CD4-positive, alpha-beta T cell treated with Interleukin-15 for 4 hours (primary cell): ENCODE data around the gene ISL1.

Experiments used
- DNase-seq: peaks from one replicate; pipeline ENCODE4 v3.0.0-alpha.2; 2020; ENCODE audit warnings: low spot score

Gene ISL1

DNA sequence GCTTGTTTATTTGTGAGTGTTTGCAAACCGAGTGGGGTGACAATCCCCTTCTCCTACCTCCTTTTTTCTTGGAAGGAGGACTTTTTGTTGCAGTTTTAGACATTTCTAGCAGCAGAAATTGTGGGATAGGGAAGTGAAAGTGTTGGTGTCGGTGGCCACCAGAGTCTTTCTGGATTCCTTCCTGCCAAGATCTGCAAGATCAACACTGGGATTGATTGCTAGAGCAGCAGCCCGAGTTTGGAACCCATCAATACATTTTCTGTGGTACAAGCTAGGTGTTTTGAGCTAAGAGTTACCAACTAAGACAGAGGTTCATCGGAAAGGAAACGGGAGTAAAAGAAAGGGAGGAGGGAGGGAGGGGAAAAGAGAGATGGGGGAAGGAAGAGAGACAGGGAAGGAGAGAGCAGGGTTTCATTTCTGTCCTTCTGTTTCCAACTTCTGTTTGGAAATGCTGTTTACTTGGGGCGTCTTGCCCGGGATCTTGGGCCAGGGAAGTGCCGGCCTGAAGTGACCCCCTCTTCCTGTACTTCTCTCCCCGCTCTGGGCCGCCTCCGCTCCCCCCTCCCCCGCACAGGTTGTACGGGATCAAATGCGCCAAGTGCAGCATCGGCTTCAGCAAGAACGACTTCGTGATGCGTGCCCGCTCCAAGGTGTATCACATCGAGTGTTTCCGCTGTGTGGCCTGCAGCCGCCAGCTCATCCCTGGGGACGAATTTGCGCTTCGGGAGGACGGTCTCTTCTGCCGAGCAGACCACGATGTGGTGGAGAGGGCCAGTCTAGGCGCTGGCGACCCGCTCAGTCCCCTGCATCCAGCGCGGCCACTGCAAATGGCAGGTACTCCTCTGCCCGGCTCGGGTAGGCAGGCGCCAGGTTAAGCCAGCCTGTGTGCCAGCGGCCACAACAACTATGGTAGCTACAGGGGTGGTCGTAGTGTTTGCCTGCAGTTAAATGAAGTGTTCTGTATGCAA is 4.0 kb downstream of the ISL1 start:
- no peak for DNase-seq

DNA sequence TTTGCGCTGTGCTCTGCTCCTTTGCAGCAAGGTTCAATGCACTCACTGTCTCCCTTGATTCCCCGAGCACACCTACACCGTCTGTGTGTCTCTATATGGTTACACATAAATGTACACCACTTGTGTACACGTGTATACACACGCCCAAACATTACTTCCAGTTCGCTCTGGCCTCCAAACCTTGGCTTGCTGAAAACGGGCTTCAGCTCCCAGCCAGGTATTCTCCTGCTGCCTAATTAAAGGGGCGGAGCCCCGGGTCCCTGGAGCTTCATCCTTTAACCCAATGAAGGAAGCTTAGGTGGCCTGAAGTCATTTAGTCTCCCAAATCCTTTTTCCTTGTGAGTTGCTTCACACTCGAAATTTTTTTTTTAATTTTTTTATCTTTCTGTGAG is 4.6 kb downstream of the ISL1 start:
- DNase-seq: no peak

DNA sequence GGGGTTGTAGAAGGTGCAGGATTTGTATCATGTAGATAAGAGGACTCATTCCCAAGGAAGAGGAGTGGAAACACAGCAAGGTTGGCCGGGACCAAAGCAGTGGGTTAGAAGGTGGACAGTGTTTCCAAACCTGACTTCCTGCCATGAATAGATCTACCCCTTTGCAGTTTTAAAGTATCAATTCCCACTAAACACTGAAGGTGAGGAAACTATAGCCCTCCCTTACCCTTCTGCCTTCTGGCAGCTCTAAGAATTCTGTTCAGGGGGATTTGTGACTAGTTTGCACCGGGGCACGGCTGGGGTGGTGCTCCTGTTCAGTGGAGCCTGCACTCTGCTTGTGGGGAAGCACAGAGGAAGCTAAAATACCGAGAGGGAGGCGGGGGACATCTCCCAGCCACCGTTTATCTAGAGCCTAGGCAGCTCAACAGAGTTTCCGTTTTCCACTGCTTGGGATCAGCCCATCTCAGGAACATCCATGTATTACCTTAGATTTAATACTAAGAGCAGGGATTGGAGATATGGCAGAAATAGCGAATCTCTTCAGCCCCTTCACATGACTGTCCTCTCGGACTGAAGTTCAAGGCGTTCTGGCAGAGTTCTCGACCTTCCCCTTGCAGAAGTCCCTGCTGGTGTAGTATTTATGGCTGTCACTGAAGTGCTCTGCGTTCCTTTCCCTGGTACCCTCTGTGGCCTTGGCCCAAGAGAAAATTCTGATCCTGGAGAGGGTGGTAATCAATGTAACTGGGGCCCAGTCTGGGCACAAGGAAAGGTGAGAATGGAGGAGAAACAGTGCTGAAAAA is 5.4 kb downstream of the ISL1 start:
- no peak for DNase-seq

DNA sequence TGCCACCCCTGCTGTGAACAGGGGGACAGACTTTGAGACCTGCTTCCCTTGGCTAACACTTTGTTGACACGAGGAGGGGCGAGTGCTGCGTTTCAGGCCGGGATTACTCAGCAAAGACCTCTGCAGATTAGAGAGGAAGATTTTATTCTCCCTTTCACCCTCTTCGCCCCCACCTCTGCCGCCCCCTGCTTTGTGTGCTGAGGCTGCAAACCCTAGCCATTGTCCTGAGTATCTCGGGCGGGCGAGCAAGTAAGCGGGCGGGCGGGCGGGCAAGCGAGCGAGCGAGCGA is 6.0 kb downstream of the ISL1 start:
- no peak for DNase-seq

DNA sequence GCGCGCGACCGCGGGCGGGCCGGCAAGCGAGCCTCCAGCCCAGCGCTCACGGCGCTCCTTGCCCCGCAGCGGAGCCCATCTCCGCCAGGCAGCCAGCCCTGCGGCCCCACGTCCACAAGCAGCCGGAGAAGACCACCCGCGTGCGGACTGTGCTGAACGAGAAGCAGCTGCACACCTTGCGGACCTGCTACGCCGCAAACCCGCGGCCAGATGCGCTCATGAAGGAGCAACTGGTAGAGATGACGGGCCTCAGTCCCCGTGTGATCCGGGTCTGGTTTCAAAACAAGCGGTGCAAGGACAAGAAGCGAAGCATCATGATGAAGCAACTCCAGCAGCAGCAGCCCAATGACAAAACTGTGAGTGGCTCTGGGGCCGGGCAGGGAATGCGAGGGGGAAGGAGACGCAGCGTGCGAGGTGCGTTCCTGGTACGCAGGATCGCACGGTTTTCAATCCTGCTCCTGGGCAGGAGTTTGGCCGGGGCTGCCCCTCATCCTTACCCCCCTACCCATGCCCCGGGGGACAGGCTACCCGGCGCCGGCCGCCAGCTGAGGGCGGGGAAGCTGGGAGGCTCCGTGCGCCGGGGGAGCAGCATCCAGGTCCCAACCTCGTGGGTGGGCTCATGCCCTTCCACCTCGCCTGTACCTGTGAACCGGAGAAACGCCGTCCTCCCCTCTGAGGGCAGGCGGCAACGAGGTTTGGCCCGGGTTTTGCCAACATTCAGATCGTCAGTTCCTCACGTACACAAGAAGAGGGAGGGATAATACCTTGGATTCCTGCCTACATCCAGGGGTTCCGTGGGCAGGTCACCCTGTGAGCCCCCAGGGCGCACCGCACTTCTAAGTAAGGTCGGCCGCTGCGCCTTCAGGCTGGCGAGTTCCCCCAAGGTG is 6.6 kb downstream of the ISL1 start:
- no peak for DNase-seq

DNA sequence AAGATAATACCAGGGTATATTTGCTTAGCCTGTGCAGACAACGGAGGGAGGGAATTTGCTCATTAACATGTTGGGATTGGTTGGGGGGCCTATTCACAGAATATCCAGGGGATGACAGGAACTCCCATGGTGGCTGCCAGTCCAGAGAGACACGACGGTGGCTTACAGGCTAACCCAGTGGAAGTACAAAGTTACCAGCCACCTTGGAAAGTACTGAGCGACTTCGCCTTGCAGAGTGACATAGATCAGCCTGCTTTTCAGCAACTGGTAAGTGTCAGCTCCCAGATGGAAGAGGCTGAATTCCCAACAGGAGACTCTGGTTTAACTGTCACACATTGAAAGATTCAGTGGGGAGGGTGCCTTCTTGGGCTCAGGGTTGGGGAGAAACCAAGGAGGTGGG is 7.9 kb downstream of the ISL1 start:
- DNase-seq: no peak

DNA sequence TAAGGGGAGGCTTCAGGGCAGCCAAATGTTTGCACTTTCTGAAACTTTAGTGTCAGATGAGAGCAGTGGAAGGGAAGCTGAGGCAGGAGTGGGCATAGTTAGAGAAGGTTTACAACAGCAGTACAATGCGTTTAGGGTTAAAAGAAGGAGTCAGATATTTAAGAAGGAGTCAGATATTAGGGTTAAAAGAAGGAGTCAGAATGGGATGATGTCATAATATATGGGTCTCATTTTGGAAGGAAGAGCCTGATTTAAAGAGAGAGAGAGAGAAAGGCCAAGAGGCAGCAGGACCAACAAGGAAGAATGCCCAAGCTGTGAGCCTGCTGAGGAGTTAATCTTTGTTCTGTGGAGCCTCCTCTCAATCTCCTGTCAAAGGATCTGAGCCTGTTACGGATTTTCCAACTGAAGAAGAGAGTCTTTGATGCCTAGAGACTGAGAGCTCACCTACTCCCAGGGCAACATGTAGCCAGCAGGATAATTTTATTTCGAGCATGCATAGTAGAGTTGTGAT is 9.5 kb downstream of the ISL1 start:
- DNase-seq: no peak

DNA sequence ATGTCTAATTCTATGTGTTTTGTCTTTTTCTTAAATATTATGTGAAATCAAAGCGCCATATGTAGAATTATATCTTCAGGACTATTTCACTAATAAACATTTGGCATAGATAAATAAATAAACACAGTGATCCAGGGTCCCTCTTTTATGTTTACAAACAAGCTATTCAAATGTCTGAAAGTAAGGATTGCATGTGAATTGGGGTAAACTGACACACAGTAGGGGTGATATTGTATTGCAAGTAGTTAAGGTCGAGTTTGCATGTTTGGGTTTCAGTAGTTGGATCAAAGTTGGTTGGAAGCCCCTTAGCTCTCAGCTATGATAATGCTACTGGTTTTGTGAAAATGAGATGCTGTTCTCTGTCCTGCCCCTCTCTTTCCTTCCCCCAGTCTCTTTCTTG is 11.4 kb downstream of the ISL1 start:
- DNase-seq: no peak

DNA sequence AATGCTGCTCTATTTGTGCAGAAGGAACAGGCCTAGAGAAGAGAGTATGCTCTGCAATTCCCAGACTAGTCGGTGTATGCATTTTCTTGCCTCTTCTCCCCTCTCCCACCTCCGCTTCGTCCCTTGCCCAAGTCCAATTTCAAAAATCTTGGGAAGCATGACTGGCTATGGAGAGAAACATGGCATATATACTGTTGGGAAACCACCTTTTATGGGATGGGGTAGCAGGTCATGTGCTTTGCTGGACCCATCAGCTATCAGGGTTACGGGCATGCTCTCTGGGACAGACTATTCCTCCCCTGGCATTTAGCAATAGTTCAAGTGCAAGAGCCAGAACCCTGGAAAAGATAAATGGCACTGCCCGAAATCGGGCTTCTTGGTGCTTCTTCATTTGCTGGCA is 12.0 kb downstream of the ISL1 start:
- DNase-seq: no peak

DNA sequence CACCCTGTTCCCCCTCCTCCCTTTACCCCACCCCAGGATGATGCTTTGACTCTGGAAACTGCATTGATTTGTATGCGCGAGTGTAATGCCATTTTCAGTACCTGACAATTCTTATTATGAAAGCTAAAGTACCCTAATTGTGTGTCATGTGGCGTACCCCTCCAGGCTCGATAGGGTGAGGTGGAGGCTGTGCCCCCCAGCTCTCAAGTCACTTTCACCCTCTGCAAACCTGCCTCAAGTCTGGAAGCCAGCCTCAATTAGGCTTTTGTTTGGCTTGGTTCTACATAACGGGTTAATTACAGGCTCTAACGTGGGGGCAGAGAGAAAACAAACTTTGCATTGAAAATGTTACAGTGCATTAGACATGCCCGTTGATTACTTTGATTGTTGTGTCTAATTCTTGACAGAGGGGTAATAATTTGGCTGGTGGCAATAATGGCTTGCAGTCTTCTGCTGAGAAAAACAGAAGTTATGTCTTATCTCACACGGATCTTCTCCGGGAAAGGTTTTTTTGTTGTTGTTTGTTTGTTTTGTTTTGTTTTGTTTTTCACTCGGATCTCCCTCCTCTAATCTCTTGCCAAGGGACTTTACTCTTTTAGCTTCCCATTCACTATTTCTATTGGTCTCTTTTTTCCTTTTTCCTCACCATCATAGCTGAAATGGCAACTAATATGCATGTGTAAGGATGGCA is 12.6 kb downstream of the ISL1 start:
- no peak for DNase-seq

DNA sequence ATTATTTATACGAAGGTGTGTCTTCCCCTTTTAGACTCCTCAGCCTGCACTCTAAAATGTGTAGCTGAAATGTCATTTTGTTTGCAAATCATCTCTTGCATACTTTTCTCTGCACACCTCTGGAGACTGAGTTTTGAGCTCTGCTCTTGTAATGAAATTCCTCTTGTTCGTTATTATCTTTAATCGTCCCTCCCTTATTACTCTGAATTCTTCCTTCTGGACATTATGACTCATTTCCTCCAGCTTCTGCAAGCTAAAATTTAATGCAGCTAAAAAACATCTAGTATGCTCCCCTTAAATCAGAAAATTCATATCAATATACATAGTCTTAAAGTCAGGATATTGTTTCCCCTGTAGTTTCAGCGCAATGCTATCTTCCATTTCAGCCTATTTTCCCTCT is 13.5 kb downstream of the ISL1 start:
- no peak for DNase-seq

DNA sequence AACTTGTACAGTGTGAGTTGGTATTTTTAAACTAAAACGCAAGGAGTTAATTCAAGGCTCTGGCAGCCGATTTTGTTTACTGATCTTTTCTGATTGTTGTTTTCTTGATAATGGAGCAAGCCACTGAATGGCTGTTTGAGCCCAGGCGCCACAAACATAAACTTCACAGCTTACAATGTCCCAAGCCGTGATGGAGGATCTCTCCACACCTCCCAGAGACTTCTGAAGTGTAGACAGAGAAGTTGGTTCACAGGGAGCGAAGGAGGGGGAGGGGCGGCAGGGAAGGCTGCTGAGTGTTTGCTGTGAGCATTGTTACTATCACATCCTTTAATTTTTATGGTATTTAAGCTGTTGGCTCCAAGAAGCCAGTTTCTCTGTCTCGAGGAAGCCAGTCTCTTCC is 14.7 kb downstream of the ISL1 start:
- DNase-seq: no peak

DNA sequence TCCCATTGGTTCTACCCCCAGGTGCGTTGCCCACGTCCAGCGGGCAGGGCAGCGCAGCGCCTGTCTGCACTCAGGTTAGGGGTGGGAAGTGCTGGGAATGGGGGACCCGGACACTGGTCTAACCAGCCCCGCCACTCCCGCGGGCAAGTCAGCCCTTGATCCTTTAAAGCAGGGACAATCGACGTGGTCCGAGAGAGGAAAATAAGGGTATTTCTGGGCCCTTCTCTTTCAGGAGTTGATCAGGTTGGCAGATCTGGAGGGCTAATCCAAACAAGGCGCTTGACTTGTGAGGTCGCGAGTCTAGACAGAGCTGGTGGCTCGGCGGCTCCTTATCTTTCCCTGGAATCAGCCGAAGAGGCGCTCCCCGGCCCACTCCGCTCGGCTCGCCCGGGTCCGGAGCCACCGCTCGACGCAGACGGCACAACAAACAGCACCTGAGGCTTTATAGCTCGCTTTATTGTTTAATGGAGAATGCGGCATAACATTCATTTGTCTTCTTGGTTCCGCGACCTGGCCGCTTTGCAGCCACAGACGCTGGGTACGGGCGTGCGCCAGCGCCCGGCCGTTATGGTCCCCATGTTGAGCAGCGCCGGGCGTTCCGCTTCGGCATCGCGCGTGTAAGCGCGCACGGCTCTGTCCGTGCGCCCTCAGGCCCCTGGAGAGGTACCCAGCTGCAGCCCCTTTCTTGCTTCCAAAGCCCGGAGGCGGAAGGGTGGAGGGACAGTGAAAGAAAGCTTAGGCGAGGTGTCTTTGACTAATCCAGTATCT is 15.8 kb downstream of the ISL1 start:
- DNase-seq: no peak

DNA sequence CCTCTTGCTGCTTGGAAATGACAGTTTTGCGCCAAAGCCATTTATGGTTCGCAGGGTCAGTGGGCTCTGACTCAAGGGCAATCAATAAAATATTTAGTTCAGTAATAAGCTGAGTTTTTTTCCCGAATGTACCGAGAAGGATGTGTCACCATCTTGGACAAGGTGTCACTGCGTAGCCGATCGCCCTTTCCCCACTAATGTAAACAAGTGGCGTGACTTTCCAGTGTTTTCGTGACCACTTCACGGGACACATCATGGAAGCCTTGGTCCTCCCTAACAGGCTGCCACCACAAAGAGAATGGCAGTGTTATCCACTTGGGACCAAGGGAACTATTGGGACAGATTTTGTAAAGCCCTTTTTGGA is 16.4 kb downstream of the ISL1 start:
- no peak for DNase-seq

DNA sequence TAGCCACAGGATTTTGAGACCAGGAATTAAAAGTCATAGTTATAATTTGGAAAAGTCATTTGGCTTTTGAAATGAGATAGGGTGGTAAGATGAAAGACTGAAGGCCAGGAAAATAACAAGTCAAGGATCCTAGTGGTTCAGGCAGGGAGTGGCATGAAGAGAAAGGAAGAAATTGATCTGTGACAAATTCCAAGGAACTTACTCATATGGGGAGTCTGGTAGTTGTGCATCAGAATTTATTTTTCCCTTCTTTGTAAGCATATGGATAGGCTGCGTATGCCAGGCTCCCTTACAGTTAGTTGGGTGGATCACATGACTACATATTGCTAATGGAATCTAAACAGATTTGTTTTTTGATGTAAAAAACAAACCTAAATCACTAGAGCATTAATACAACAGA is 21.0 kb downstream of the ISL1 start:
- no peak for DNase-seq

DNA sequence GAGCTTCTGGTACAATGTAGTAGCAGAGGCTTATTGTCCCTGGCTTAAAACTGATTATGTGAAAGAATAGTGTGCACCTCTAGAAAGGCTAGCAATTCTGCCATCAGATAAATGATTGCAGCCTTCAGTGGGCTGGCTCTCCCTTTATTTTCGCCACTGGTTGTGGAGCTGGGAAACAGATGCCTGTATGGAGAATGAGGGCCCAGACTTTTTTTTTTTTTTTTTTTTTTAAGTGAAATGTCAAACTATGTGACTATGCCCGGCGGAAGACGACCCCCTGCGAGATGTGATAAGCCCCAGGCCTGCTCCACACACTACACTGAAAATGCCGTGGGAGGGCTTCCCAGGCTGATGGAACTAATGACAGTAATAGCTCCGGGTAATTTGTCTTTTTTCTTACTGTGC is 28.7 kb downstream of the ISL1 start:
- DNase-seq: no peak

DNA sequence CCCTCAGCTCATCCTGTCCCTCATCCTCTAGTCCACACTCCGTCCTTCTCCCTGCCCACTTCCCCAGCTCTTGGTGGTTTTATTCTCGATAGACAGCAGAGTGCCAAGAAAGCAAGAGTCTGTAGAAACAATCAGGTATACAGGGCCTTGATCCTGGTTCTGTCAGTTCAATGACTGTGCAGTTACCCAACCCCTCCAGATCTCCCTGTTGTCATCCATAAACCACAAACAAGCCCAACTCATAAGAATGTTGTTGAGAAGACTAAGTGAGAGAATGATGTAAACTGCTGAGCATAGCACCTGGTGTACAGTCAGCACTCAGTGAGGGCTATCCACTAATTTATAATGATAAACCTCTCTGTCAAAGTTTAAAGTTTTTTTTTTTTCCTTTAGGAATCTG is 31.3 kb downstream of the ISL1 start:
- DNase-seq: no peak

DNA sequence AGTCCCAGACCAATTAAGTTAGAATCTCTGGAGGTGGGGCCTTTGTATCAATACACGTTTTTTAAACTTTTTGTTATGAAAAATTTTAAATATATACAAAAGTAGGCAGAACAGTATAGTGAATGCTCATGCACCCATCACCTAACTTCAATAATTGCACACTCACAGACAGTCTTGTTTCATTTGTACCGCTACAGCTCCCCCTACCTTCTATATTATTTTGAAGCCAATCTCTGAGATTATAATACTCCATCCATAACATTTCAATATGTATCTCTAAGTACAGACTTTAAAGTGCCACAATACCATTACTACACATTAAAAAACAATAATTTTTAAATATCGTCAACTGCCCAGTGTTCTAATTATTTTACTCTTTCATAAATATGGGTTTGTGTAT is 32.9 kb downstream of the ISL1 start:
- no peak for DNase-seq

DNA sequence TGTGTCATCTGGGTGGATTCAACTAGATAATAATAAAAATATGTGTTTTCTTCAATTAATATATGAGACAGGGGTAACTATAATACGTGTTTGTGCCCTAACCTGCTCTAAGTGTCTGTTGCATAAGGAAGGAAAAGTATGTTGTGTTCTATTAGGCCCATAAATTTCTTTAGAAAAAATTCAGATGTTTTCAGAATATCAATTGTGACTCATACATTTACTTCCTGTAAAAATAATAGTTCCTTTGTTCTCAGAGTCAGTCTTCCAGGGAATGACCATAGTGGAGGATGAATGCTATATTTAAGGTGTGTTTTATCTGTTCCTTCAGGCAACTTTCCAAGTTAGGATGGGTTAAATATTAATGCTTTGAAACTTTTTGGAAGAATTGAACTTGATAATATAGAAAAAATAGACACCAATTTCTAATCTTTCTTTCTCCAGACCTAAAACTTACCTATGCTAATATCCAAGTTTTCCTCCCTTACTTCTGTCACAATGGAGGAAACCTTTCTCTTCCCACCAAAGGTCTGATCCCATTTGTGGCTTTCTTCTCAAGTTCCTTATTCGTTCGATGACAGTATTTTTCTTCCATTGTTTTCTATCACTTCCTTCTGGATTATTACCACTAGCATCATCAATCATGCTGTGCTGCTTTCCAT is 49.9 kb downstream of the ISL1 start:
- DNase-seq: no peak

DNA sequence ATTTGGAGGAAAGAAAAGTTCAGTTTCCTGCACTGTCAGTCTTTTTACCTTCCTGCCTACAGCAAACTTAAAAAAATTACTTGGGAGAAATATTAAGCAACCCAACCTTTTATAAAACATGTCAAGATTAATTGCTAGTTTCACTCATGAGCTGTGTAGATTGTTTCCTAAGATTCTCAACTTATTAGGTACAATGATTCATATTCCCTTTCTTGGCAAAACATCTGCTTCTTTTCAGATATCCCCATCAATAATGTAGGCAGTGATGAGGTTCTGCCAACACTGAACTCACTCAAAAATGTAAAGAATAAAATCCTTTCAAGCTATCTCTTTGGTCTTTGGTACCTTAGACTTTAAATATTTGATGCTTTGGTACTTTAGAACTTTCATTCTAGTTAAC is 56.0 kb downstream of the ISL1 start:
- no peak for DNase-seq
